GM23338 (cell line): ENCODE results near the gene NT5C. TPM values are rescaled to one million over a fixed set of nuclear protein-coding genes. Genes with fewer than 3 reads are reported as not detected.
A peak's percentile ranks its signal among the peaks of the same experiment; 100 is the strongest.

Experiments used
- ATAC-seq: fragments of 200-7000 bp; cut with Tn5 transposase; 3 replicates; pipeline ENCODE4 v1.9.1; 2020
- DNase-seq: peaks from one replicate; pipeline ENCODE4 v3.0.0-alpha.2; 2015; ENCODE audit warnings: low spot score
- H2AFZ ChIP-seq: fragments of 200-600 bp; sonication (generic); 2 replicates; pipeline ENCODE4 v1.8.0; 2016; ENCODE audit warnings: antibody characterized with exemption, mild to moderate bottlenecking, moderate library complexity
- H3F3A ChIP-seq: fragments of 200-600 bp; sonication (generic); replicated peaks from 2 replicates; pipeline ENCODE4 v1.8.0; 2017; ENCODE audit warnings: antibody characterized with exemption, mixed run types, low read depth
- H3K27ac ChIP-seq: fragments of 200-600 bp; sonication (generic); 2 replicates; pipeline ENCODE4 v1.6.1; 2016; ENCODE audit warnings: low read depth
- H3K27me3 ChIP-seq: fragments of 200-600 bp; sonication (generic); 2 replicates; pipeline ENCODE4 v1.8.0; 2016; ENCODE audit warnings: mild to moderate bottlenecking, mixed run types, moderate library complexity; ENCODE audit not compliant: insufficient read depth
- H3K36me3 ChIP-seq: fragments of 200-600 bp; sonication (generic); 2 replicates; pipeline ENCODE4 v1.8.0; 2016; ENCODE audit warnings: mild to moderate bottlenecking; ENCODE audit not compliant: insufficient read depth
- H3K4me1 ChIP-seq: fragments of 200-600 bp; sonication (generic); 2 replicates; pipeline ENCODE4 v1.8.0; 2016; ENCODE audit warnings: mild to moderate bottlenecking, moderate library complexity; ENCODE audit not compliant: insufficient read depth
- H3K4me2 ChIP-seq: fragments of 200-600 bp; sonication (generic); 2 replicates; pipeline ENCODE4 v1.7.1; 2017; ENCODE audit warnings: mixed run types
- H3K4me3 ChIP-seq: fragments of 200-600 bp; sonication (generic); 2 replicates; pipeline ENCODE4 v1.6.1; 2016; ENCODE audit warnings: mixed run types
- H3K79me2 ChIP-seq: fragments of 200-600 bp; sonication (generic); replicated peaks from 2 replicates; pipeline ENCODE4 v1.8.0; 2017; ENCODE audit warnings: mild to moderate bottlenecking; ENCODE audit not compliant: insufficient read depth
- H3K9me2 ChIP-seq: fragments of 200-600 bp; sonication (generic); 2 replicates; pipeline ENCODE4 v1.8.0; 2017; ENCODE audit not compliant: insufficient read depth
- H4K20me1 ChIP-seq: fragments of 200-600 bp; sonication (generic); replicated peaks from 2 replicates; pipeline ENCODE4 v1.8.0; 2017; ENCODE audit warnings: mild to moderate bottlenecking; ENCODE audit not compliant: insufficient read depth
- H3K27ac Mint-ChIP-seq: 2 replicates; pipeline ENCODE4 v1.8.0; 2020; ENCODE audit warnings: inconsistent platforms, mild to moderate bottlenecking, moderate library complexity, mixed read lengths
- H3K27me3 Mint-ChIP-seq: 3 replicates; pipeline ENCODE4 v1.8.0; 2022; ENCODE audit warnings: low read depth, mild to moderate bottlenecking, moderate library complexity, mixed read lengths, inconsistent platforms; ENCODE audit not compliant: insufficient read depth, poor library complexity
- H3K36me3 Mint-ChIP-seq: 3 replicates; pipeline ENCODE4 v1.8.0; 2021; ENCODE audit warnings: low read depth, mild to moderate bottlenecking, inconsistent platforms, moderate library complexity, mixed read lengths
- H3K4me1 Mint-ChIP-seq: 3 replicates; pipeline ENCODE4 v1.8.0; 2020; ENCODE audit warnings: mild to moderate bottlenecking, inconsistent platforms, mixed read lengths
- H3K4me3 Mint-ChIP-seq: 3 replicates; pipeline ENCODE4 v1.8.0; 2021; ENCODE audit warnings: moderate library complexity, mild to moderate bottlenecking, inconsistent platforms, mixed read lengths
- H3K9me3 Mint-ChIP-seq: 3 replicates; pipeline ENCODE4 v1.8.0; 2020; ENCODE audit warnings: moderate library complexity, mild to moderate bottlenecking, inconsistent platforms, mixed read lengths
- CTCF ChIP-seq, 2 experiments: fragments of 200-600 bp in 1 of 2; sonication (generic) in 1 of 2; conservative IDR thresholded peaks; 2 replicates each; pipeline versions ENCODE4 v1.5.1 to v1.6.1; 2016 to 2017; ENCODE audit warnings: antibody characterized with exemption in 2 of 2, low read depth in 2 of 2, mild to moderate bottlenecking in 2 of 2, moderate library complexity in 1 of 2
- EZH2 ChIP-seq: fragments of 200-600 bp; sonication (generic); IDR thresholded peaks from one replicate; pipeline ENCODE4 v1.8.0; 2017; ENCODE audit warnings: antibody characterized with exemption, mild to moderate bottlenecking, low read depth; ENCODE audit not compliant: unreplicated experiment
- EZH2phosphoT487 ChIP-seq: fragments of 200-600 bp; sonication (generic); IDR thresholded peaks from one replicate; pipeline ENCODE4 v1.8.1; 2018; ENCODE audit warnings: antibody characterized with exemption; ENCODE audit not compliant: unreplicated experiment
- NANOG ChIP-seq: IDR thresholded peaks from 2 replicates; pipeline ENCODE4 v1.6.1; 2016; ENCODE audit warnings: antibody characterized with exemption, borderline replicate concordance
- POLR2AphosphoS5 ChIP-seq: IDR thresholded peaks from 2 replicates; pipeline ENCODE4 v1.6.1; 2016; ENCODE audit warnings: antibody characterized with exemption, low read depth
- REST ChIP-seq: IDR thresholded peaks from one replicate; pipeline ENCODE4 v1.6.1; 2018; ENCODE audit warnings: antibody characterized with exemption; ENCODE audit not compliant: unreplicated experiment
- polyA plus RNA-seq: library from polyadenylated mRNA; unstranded; fragments of >200 nt; fragmentation: Nextera tagmentation; extraction: Ambion mirVana; gene quantifications from 2 replicates; pipeline ENCODE4 v1.2.1, GENCODE V29; 2016
- total RNA-seq: library from RNA; depleted of rRNA; stranded (reverse); fragments of >200 nt; shearing (Covaris generic); gene quantifications from 2 replicates; pipeline ENCODE4 v1.2.3, GENCODE V29; 2014

The NT5C gene
- total and polyA plus RNA-seq, 2 experiments from 2014 or later = 91.7 to 120 TPM

GRCh38 chr17:75102385-75102821 is 29.1 kb downstream of the NT5C start (continued):
- TF ChIP-seq REST = no peak
- no peak for TF ChIP-seq NANOG

GRCh38 chr17:75099881-75100595 is 31.5 kb downstream of the NT5C start:
- Histone ChIP-seq H3K4me2 (no peak overlapping the region), H3K36me3 (no peaks in the 10 kb centered on the region), H3K4me3 (no peak overlapping the region), H3K27me3 (no peaks in the 10 kb centered on the region), H2AFZ (no peak overlapping the region), H3K79me2 (no peaks in the 10 kb centered on the region), H3K4me1 (peaks cover 5% of the 10 kb centered on the region), H3K9me2 (no peaks in the 10 kb centered on the region), H3F3A (peaks cover 2% of the 10 kb centered on the region; the same call in 1 of the 2 replicates), H4K20me1 (no peaks in the 10 kb centered on the region; the same call in 1 of the 2 replicates), H3K27ac (no peak overlapping the region)
- DNase-seq (no peak), ATAC-seq (no peak)
- H3K4me1 Mint-ChIP-seq = peaks cover 11% of the 10 kb centered on the region
- no peaks in the 10 kb centered on the region for H3K9me3 Mint-ChIP-seq
- peaks cover 16% of the 10 kb centered on the region for H3K27me3 Mint-ChIP-seq
- TF ChIP-seq EZH2 = no peak
- TF ChIP-seq CTCF (conservative IDR thresholded peaks at IDR 0.05; ENCODE audit: low read depth in 2 of 2) = peak in 1 of 2 experiments; percentile 15; a peak in 1 of 4 replicates
- no peak overlapping the region for H3K4me3 Mint-ChIP-seq
- no peak overlapping the region for H3K27ac Mint-ChIP-seq
- peaks cover 31% of the 10 kb centered on the region for H3K36me3 Mint-ChIP-seq

GRCh38 chr17:75098861-75099260 is 32.7 kb downstream of the NT5C start:
- Mint-ChIP-seq H3K27me3 (peaks cover 14% of the 10 kb centered on the region), H3K36me3 (peaks cover 31% of the 10 kb centered on the region), H3K9me3 (no peaks in the 10 kb centered on the region), H3K4me3 (no peak overlapping the region), H3K4me1 (peaks cover 11% of the 10 kb centered on the region), H3K27ac (0 out of 2 replicates have a peak overlapping the region, but pooled peaks have one; percentile 32)
- Histone ChIP-seq H3K4me2 (no peak overlapping the region), H3K36me3 (no peaks in the 10 kb centered on the region), H3K4me1 (peaks cover 5% of the 10 kb centered on the region), H3K4me3 (no peak overlapping the region), H3F3A (no peaks in the 10 kb centered on the region; the same call in 1 of the 2 replicates), H3K79me2 (no peaks in the 10 kb centered on the region), H3K9me2 (no peaks in the 10 kb centered on the region), H2AFZ (no peak overlapping the region), H4K20me1 (no peaks in the 10 kb centered on the region; the same call in 1 of the 2 replicates), H3K27me3 (no peaks in the 10 kb centered on the region), H3K27ac (no peak overlapping the region)
- TF ChIP-seq NANOG (no peak), EZH2phosphoT487 (no peak), EZH2 (no peak), POLR2AphosphoS5 (no peak)
- DNase-seq (no peak), ATAC-seq (no peak)
